ENCODE results near the gene SLCO2A1. TPM values are rescaled to one million over a fixed set of nuclear protein-coding genes. Genes with fewer than 3 reads are reported as not detected.
A peak's percentile ranks its signal among the peaks of the same experiment; 100 is the strongest.

SLCO2A1 gene
- total and polyA plus RNA-seq, 4 experiments from 2014 or later: not detected

GRCh38 chr3:133914839-133915600 is 114.7 kb downstream of the SLCO2A1 start:
- Histone ChIP-seq H3K4me3 (ENCODE audit: low read length in 2 of 2) (no peak overlapping the region), H3K36me3 (ENCODE audit: insufficient read depth, low read length) (no peaks in the 10 kb centered on the region), H3K9me3 (ENCODE audit: control insufficient read depth in 1 of 2, low read length in 2 of 2) (no peaks in the 10 kb centered on the region), H3K4me1 (ENCODE audit: insufficient read depth, low read length) (no peaks in the 10 kb centered on the region), H3K27ac (ENCODE audit: low read depth, low read length) (no peak overlapping the region), H3K27me3 (ENCODE audit: insufficient read depth, low read length) (peaks cover 16% of the 10 kb centered on the region)
- DNase-seq: no peak
- no peaks in the 10 kb centered on the region for H3K4me1 Mint-ChIP-seq
- H3K9me3 Mint-ChIP-seq: peaks cover 0 to 7% (median 2%) of the 10 kb centered on the region in 8 donors
- ChIA-PET POLR2A (ENCODE audit: partially characterized antibody) (no interaction called here), CTCF (ENCODE audit: partially characterized antibody) (no interaction called here)
- H3K27me3 Mint-ChIP-seq: peaks cover 18 to 23% of the 10 kb centered on the region in 2 donors
- H3K27ac Mint-ChIP-seq: no peak overlapping the region
- H3K4me3 Mint-ChIP-seq: no peak overlapping the region
- no peaks in the 10 kb centered on the region for H3K36me3 Mint-ChIP-seq
- intact Hi-C loops (cut with micrococcal nuclease): no loop called here

DNA sequence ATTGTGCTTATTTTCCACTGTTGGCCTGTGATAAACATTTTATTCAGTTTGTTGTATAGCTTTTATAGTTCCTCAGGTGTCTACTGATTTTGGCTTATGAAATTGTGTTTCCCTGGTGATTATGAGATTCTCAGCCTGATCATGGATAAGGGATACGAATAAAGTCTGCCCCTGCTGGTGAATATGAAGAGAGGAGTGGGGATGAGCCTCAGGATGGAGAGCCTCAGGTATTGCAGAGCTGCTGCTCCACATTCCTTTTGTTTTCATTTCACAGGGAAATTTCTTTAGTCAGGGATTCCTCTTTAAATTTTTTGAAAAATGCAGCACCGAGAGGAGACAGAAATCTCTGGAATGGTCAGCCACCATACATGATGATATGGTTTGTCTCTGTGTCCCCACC is 119.3 kb downstream of the SLCO2A1 start:
- intact Hi-C loops (cut with micrococcal nuclease): no loop called here
- ChIA-PET CTCF (ENCODE audit: partially characterized antibody) (no interaction called here), POLR2A (ENCODE audit: partially characterized antibody) (no interaction called here)
- no peaks in the 10 kb centered on the region for H3K4me1 ChIP-seq (ENCODE audit: insufficient read depth, low read length)
- H3K9me3 Mint-ChIP-seq: no peaks in the 10 kb centered on the region
- H3K27me3 ChIP-seq (ENCODE audit: insufficient read depth, low read length): peaks cover 7% of the 10 kb centered on the region
- no peaks in the 10 kb centered on the region for H3K36me3 Mint-ChIP-seq
- H3K27ac ChIP-seq (ENCODE audit: low read depth, low read length): no peak overlapping the region
- DNase-seq: no peak
- H3K4me3 Mint-ChIP-seq: no peak overlapping the region
- H3K4me1 Mint-ChIP-seq: no peaks in the 10 kb centered on the region
- H3K4me3 ChIP-seq (ENCODE audit: low read length in 2 of 2): no peak overlapping the region
- no peak overlapping the region for H3K27ac Mint-ChIP-seq
- no peaks in the 10 kb centered on the region for H3K9me3 ChIP-seq (ENCODE audit: control insufficient read depth in 1 of 2, low read length in 2 of 2)
- no peaks in the 10 kb centered on the region for H3K36me3 ChIP-seq (ENCODE audit: insufficient read depth, low read length)
- peaks cover 9% of the 10 kb centered on the region in 2 donors for H3K27me3 Mint-ChIP-seq

- CTCF ChIA-PET (ENCODE audit: partially characterized antibody): no interaction called here
Measured at GRCh38 chr3:133905376-133905775, 124.3 kb downstream of the SLCO2A1 start.

GRCh38 chr3:133901847-133902246 is 127.9 kb downstream of the SLCO2A1 start:
- POLR2A ChIA-PET (ENCODE audit: partially characterized antibody): no interaction called here
- H3K36me3 Mint-ChIP-seq: no peaks in the 10 kb centered on the region
- no peaks in the 10 kb centered on the region for H3K4me1 ChIP-seq (ENCODE audit: insufficient read depth, low read length)
- no peaks in the 10 kb centered on the region for H3K9me3 ChIP-seq (ENCODE audit: control insufficient read depth in 1 of 2, low read length in 2 of 2)
- H3K36me3 ChIP-seq (ENCODE audit: insufficient read depth, low read length): no peaks in the 10 kb centered on the region
- no peak overlapping the region for H3K27ac ChIP-seq (ENCODE audit: low read depth, low read length)
- no peak overlapping the region for H3K27ac Mint-ChIP-seq
- H3K4me3 ChIP-seq (ENCODE audit: low read length in 2 of 2): no peak overlapping the region
- intact Hi-C loops (cut with micrococcal nuclease): no loop called here
- DNase-seq: no peak
- H3K27me3 Mint-ChIP-seq: peaks cover 12 to 15% of the 10 kb centered on the region in 2 donors
- peaks cover 0 to 10% (median 6%) of the 10 kb centered on the region in 8 donors for H3K9me3 Mint-ChIP-seq
- CTCF ChIA-PET (ENCODE audit: partially characterized antibody): no interaction called here
- H3K27me3 ChIP-seq (ENCODE audit: insufficient read depth, low read length): no peaks in the 10 kb centered on the region
- no peak overlapping the region for H3K4me3 Mint-ChIP-seq
- peaks cover 0 to 5% (median 1%) of the 10 kb centered on the region in 4 donors for H3K4me1 Mint-ChIP-seq

More at GRCh38 chr3:133905376-133905775, 124.3 kb downstream of the SLCO2A1 start:
- no peaks in the 10 kb centered on the region for H3K27me3 ChIP-seq (ENCODE audit: insufficient read depth, low read length)
- no peaks in the 10 kb centered on the region for H3K4me1 ChIP-seq (ENCODE audit: insufficient read depth, low read length)
- H3K9me3 ChIP-seq (ENCODE audit: control insufficient read depth in 1 of 2, low read length in 2 of 2): no peaks in the 10 kb centered on the region
- H3K27ac ChIP-seq (ENCODE audit: low read depth, low read length): no peak overlapping the region
- peaks cover 0 to 10% (median 6%) of the 10 kb centered on the region in 8 donors for H3K9me3 Mint-ChIP-seq
- no peaks in the 10 kb centered on the region for H3K36me3 ChIP-seq (ENCODE audit: insufficient read depth, low read length)
- POLR2A ChIA-PET (ENCODE audit: partially characterized antibody): no interaction called here
- H3K27ac Mint-ChIP-seq: no peak overlapping the region
- no peak overlapping the region for H3K4me3 ChIP-seq (ENCODE audit: low read length in 2 of 2)
- H3K4me3 Mint-ChIP-seq: no peak overlapping the region
- no peaks in the 10 kb centered on the region for H3K36me3 Mint-ChIP-seq
- DNase-seq: no peak
- H3K27me3 Mint-ChIP-seq: peaks cover 3 to 9% of the 10 kb centered on the region in 2 donors
- H3K4me1 Mint-ChIP-seq: no peaks in the 10 kb centered on the region
- intact Hi-C loops (cut with micrococcal nuclease): no loop called here

- Histone ChIP-seq H3K27ac (ENCODE audit: low read depth, low read length) (no peak overlapping the region), H3K9me3 (ENCODE audit: control insufficient read depth in 1 of 2, low read length in 2 of 2) (no peaks in the 10 kb centered on the region), H3K4me3 (ENCODE audit: low read length in 2 of 2) (no peak overlapping the region), H3K27me3 (ENCODE audit: insufficient read depth, low read length) (no peaks in the 10 kb centered on the region), H3K4me1 (ENCODE audit: insufficient read depth, low read length) (no peaks in the 10 kb centered on the region), H3K36me3 (ENCODE audit: insufficient read depth, low read length) (no peaks in the 10 kb centered on the region)
- Mint-ChIP-seq H3K27me3 (peaks cover 16 to 22% of the 10 kb centered on the region in 2 donors), H3K27ac (no peak overlapping the region), H3K9me3 (peaks cover 0 to 10% (median 6%) of the 10 kb centered on the region in 8 donors), H3K4me1 (peaks cover 0 to 10% (median 5%) of the 10 kb centered on the region in 4 donors), H3K36me3 (no peaks in the 10 kb centered on the region), H3K4me3 (no peak overlapping the region)
- ChIA-PET POLR2A (ENCODE audit: partially characterized antibody) (no interaction called here), CTCF (ENCODE audit: partially characterized antibody) (no interaction called here)
- DNase-seq: no peak
- intact Hi-C loops (cut with micrococcal nuclease): no loop called here
Measured at GRCh38 chr3:133901083-133901482, 128.6 kb downstream of the SLCO2A1 start.

DNA sequence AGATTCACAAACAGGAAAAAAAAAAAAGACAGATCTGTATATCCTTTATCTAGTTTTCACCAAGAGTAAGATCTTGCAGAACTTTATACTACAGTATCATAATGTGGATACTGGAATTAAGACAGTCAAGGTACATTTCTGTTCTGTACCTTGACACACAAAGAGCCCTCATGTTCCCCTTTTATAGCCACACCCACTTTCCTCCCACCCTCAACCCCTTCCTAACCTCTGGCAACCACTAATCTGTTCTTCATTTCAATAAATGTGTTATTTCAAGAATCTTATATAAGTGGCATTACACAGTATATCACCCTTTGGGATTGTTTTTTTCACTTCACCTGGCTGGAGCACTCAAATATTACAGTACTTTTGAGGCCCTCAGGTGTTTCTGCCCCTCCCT is 130.4 kb downstream of the SLCO2A1 start:
- DNase-seq: no peak
- no peak overlapping the region for H3K27ac ChIP-seq (ENCODE audit: low read depth, low read length)
- H3K9me3 Mint-ChIP-seq: peaks cover 0 to 10% (median 6%) of the 10 kb centered on the region in 8 donors
- peaks cover 0 to 12% (median 6%) of the 10 kb centered on the region in 4 donors for H3K4me1 Mint-ChIP-seq
- intact Hi-C loops (cut with micrococcal nuclease): no loop called here
- H3K27me3 ChIP-seq (ENCODE audit: insufficient read depth, low read length): no peaks in the 10 kb centered on the region
- CTCF ChIA-PET (ENCODE audit: partially characterized antibody): no interaction called here
- H3K27me3 Mint-ChIP-seq: peaks cover 13 to 22% of the 10 kb centered on the region in 2 donors
- H3K4me1 ChIP-seq (ENCODE audit: insufficient read depth, low read length): no peaks in the 10 kb centered on the region
- H3K4me3 ChIP-seq (ENCODE audit: low read length in 2 of 2): no peak overlapping the region
- POLR2A ChIA-PET (ENCODE audit: partially characterized antibody): no interaction called here
- H3K27ac Mint-ChIP-seq: no peak overlapping the region
- H3K36me3 ChIP-seq (ENCODE audit: insufficient read depth, low read length): no peaks in the 10 kb centered on the region
- no peaks in the 10 kb centered on the region for H3K9me3 ChIP-seq (ENCODE audit: control insufficient read depth in 1 of 2, low read length in 2 of 2)
- no peaks in the 10 kb centered on the region for H3K36me3 Mint-ChIP-seq
- H3K4me3 Mint-ChIP-seq: no peak overlapping the region

GRCh38 chr3:133897547-133897946 is 132.2 kb downstream of the SLCO2A1 start:
- Mint-ChIP-seq H3K27me3 (peaks cover 25 to 26% of the 10 kb centered on the region in 2 donors), H3K27ac (no peak overlapping the region), H3K4me1 (peaks cover 0 to 18% (median 6%) of the 10 kb centered on the region in 4 donors), H3K36me3 (no peaks in the 10 kb centered on the region), H3K4me3 (peak overlapping the region in 1 of 8 donors; percentile 44), H3K9me3 (peaks cover 0 to 2% (median under 1%) of the 10 kb centered on the region in 8 donors)
- no peaks in the 10 kb centered on the region for H3K9me3 ChIP-seq (ENCODE audit: control insufficient read depth in 1 of 2, low read length in 2 of 2)
- no peak overlapping the region for H3K27ac ChIP-seq (ENCODE audit: low read depth, low read length)
- CTCF ChIA-PET (ENCODE audit: partially characterized antibody): no interaction called here
- H3K4me1 ChIP-seq (ENCODE audit: insufficient read depth, low read length): no peaks in the 10 kb centered on the region
- POLR2A ChIA-PET (ENCODE audit: partially characterized antibody): no interaction called here
- H3K27me3 ChIP-seq (ENCODE audit: insufficient read depth, low read length): no peaks in the 10 kb centered on the region
- H3K4me3 ChIP-seq (ENCODE audit: low read length in 2 of 2): no peak overlapping the region
- intact Hi-C loops (cut with micrococcal nuclease): no loop called here
- no peaks in the 10 kb centered on the region for H3K36me3 ChIP-seq (ENCODE audit: insufficient read depth, low read length)
- no peak for DNase-seq

All from CD4-positive, alpha-beta memory T cell (primary cell).